ENCODE results near the gene DCAF15.

Gene DCAF15

GRCh38 chr19:13930402-13930801, 21.9 kb upstream of the DCAF15 start:
- in situ Hi-C loops (cut with MboI; ENCODE audit: low sequenced_read_pairs) = no loop called here

- in situ Hi-C loops (cut with MboI; ENCODE audit: low sequenced_read_pairs) = no loop called here
Observed at GRCh38 chr19:13931391-13932148, 20.7 kb upstream of the DCAF15 start.

- in situ Hi-C loops (cut with MboI; ENCODE audit: low sequenced_read_pairs) = no loop called here
Observed at GRCh38 chr19:13932149-13932637, 20.1 kb upstream of the DCAF15 start.

- in situ Hi-C loops (cut with MboI; ENCODE audit: low sequenced_read_pairs) = no loop called here
Observed at GRCh38 chr19:13932911-13933393, 19.4 kb upstream of the DCAF15 start.

GRCh38 chr19:13934785-13935109, 17.6 kb upstream of the DCAF15 start:
- in situ Hi-C loops (cut with MboI; ENCODE audit: low sequenced_read_pairs) = no loop called here

- in situ Hi-C loops (cut with MboI; ENCODE audit: low sequenced_read_pairs) = no loop called here
Observed at GRCh38 chr19:13935765-13936510, 16.4 kb upstream of the DCAF15 start.

GRCh38 chr19:13937479-13938300, 14.6 kb upstream of the DCAF15 start:
- in situ Hi-C loops (cut with MboI; ENCODE audit: low sequenced_read_pairs) = no loop called here

GRCh38 chr19:13938301-13939064, 13.8 kb upstream of the DCAF15 start, which contains the start of gene PODNL1:
Gene PODNL1 (minus strand): TSS chr19:13938417. CDS start chr19:13938181, 236 bp downstream.
- in situ Hi-C loops (cut with MboI; ENCODE audit: low sequenced_read_pairs) = no loop called here

GRCh38 chr19:13942023-13942684, 10.2 kb upstream of the DCAF15 start:
- in situ Hi-C loops (cut with MboI; ENCODE audit: low sequenced_read_pairs) = no loop called here

GRCh38 chr19:13946414-13946813, 5.9 kb upstream of the DCAF15 start:
- in situ Hi-C loops (cut with MboI; ENCODE audit: low sequenced_read_pairs) = no loop called here

- in situ Hi-C loops (cut with MboI; ENCODE audit: low sequenced_read_pairs) = no loop called here
Observed at GRCh38 chr19:13951043-13951442, 1.3 kb upstream of the DCAF15 start.

GRCh38 chr19:13951799-13952153, 533 bp upstream of the DCAF15 start:
- in situ Hi-C loops (cut with MboI; ENCODE audit: low sequenced_read_pairs) = no loop called here

- in situ Hi-C loops (cut with MboI; ENCODE audit: low sequenced_read_pairs) = no loop called here
Observed at GRCh38 chr19:13952931-13953531, 722 bp downstream of the DCAF15 start.

- in situ Hi-C loops (cut with MboI; ENCODE audit: low sequenced_read_pairs) = no loop called here
Observed at GRCh38 chr19:13954185-13954584, 1.9 kb downstream of the DCAF15 start.

GRCh38 chr19:13955662-13956364, 3.5 kb downstream of the DCAF15 start:
- in situ Hi-C loops (cut with MboI; ENCODE audit: low sequenced_read_pairs) = no loop called here

- in situ Hi-C loops (cut with MboI; ENCODE audit: low sequenced_read_pairs) = no loop called here
Observed at GRCh38 chr19:13956365-13956744, 4.0 kb downstream of the DCAF15 start.

GRCh38 chr19:13957051-13957450, 4.7 kb downstream of the DCAF15 start:
- in situ Hi-C loops (cut with MboI; ENCODE audit: low sequenced_read_pairs) = no loop called here

- in situ Hi-C loops (cut with MboI; ENCODE audit: low sequenced_read_pairs) = no loop called here
Observed at GRCh38 chr19:13958043-13958442, 5.7 kb downstream of the DCAF15 start.
